GM18909 (cell line): ENCODE measurements around the gene ORM1.

ENCODE experiments used
- ATAC-seq: cut with Tn5 transposase; IDR thresholded peaks from one replicate; pipeline ENCODE4 v1.9.1; 2021; ENCODE audit warnings: mild to moderate bottlenecking; ENCODE audit not compliant: unreplicated experiment, poor library complexity

The ORM1 gene

DNA sequence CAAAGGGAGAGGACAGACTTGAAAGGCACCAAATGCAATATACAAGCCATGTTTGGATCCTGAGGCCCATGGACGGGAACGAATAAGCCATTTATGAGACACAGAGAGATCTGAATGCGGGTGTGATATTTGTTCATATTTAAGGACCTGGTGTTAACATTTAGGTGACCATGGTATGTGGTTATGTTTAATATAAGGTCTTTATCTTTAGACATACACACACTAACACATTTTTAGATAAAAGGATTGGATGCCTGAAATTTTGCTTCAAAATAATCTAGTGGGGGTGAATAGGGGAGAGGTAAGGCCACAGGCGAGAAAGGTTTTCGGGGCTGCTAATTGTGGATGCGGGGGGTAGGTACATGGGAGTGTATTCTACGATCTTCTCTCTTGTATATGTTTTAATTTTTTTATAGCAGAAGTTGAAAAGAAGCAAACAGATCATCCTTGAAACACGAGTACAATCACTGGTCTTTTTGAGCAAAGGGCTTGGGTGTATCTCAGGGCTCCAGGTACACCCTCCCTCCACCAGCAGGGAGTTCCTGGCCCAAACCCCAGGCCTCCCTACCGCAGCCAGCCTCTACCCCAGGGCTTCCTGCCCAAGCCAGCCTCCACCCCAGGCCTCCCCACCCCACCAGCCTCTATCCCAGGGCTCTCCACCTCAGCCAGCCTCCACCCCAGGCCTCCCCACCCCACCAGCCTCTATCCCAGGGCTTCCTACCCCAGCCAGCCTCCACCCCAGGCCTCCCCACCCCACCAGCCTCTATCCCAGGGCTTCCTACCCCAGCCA, 52.7 kb downstream of the ORM1 start:
- no peak for ATAC-seq
